ENCODE results near the gene GTF3C5.

The GTF3C5 gene, protein sequence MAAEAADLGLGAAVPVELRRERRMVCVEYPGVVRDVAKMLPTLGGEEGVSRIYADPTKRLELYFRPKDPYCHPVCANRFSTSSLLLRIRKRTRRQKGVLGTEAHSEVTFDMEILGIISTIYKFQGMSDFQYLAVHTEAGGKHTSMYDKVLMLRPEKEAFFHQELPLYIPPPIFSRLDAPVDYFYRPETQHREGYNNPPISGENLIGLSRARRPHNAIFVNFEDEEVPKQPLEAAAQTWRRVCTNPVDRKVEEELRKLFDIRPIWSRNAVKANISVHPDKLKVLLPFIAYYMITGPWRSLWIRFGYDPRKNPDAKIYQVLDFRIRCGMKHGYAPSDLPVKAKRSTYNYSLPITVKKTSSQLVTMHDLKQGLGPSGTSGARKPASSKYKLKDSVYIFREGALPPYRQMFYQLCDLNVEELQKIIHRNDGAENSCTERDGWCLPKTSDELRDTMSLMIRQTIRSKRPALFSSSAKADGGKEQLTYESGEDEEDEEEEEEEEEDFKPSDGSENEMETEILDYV

GRCh38 chr9:133030317-133031129, at the start of gene GTF3C5:
Gene GTF3C5 (plus strand): TSS chr9:133030997. CDS start chr9:133031012, 15 bp downstream.
- peak; percentile 99 for DNase-seq (ENCODE audit: low read depth)
- H3K4me3 ChIP-seq (ENCODE audit: low read depth, low read length), result peak within 1 kb of the TSS; percentile 95
- no peak for TF ChIP-seq CTCF (conservative IDR thresholded peaks at IDR 0.05; ENCODE audit: low read depth, low read length)

DNA sequence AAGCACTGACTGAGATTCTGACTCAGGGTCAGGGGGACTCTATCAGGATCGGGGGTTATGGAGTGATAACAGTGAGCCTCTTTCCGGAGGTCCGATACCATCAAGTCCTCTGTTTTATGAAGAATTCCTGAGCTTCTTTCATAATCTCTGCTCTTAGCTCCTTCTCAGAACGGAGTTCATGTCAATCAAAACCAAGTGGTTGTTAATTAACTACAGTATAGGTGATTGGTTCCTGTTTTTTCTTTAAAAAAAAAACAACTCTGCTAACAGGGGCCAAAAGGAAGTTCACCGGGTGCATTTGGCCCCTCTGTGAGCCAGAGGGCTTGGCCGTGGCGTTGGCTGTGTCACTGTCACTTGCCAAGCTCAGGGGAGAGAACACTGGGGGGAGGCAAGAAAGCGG, 48.3 kb upstream of the GTF3C5 start:
- no peak for TF ChIP-seq CTCF (conservative IDR thresholded peaks at IDR 0.05; ENCODE audit: low read depth, low read length)

DNA sequence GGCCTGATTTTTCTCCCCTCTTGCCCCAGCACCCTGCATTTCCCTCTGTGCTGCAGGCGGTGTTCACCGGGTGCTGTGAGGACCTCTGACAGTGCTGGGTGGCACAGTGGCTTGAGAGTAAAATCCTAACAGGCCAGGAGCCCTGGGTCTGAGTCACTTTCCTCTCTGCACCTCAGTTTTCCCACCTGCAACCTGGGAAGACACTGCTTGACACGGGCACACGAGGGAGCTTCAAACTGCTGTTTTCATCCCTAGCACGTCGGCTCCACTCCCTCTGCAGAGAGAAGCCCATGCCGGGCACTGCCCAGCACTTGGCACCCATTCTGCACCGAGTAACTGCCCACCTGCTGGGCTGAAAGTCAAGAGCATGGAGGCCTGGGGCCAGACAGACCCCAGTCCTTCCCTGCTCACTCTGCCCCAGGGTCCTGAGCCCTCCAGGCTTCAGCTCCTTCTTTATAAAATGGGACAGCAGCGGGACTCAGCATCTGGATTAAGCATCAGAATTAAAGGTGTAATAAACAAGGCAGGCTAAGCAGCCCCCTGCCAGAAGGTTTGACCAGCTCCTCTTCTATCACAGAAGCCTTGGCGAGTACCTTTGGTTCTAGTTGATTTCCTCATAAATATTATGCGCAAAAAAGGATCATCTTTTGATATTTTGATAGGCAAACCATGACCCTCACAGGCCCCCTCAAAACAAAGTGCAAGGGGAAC, 47.2 kb upstream of the GTF3C5 start:
- H3K4me3 ChIP-seq (ENCODE audit: low read depth, low read length), result no peak overlapping the region
- no peak for TF ChIP-seq CTCF (conservative IDR thresholded peaks at IDR 0.05; ENCODE audit: low read depth, low read length)
- DNase-seq (ENCODE audit: low read depth), result no peak

More for the DNA sequence above, 48.3 kb upstream of the GTF3C5 start:
- no peak overlapping the region for H3K4me3 ChIP-seq (ENCODE audit: low read depth, low read length)
- DNase-seq (ENCODE audit: low read depth), result no peak

- DNase-seq (ENCODE audit: low read depth), result no peak
- no peak overlapping the region for H3K4me3 ChIP-seq (ENCODE audit: low read depth, low read length)
- no peak for TF ChIP-seq CTCF (conservative IDR thresholded peaks at IDR 0.05; ENCODE audit: low read depth, low read length)
Measured at GRCh38 chr9:132984202-132985070, 46.4 kb upstream of the GTF3C5 start.

GRCh38 chr9:132985071-132985350, 45.8 kb upstream of the GTF3C5 start:
- DNase-seq (ENCODE audit: low read depth), result no peak
- no peak overlapping the region for H3K4me3 ChIP-seq (ENCODE audit: low read depth, low read length)
- TF ChIP-seq CTCF (conservative IDR thresholded peaks at IDR 0.05; ENCODE audit: low read depth, low read length), result no peak

DNA sequence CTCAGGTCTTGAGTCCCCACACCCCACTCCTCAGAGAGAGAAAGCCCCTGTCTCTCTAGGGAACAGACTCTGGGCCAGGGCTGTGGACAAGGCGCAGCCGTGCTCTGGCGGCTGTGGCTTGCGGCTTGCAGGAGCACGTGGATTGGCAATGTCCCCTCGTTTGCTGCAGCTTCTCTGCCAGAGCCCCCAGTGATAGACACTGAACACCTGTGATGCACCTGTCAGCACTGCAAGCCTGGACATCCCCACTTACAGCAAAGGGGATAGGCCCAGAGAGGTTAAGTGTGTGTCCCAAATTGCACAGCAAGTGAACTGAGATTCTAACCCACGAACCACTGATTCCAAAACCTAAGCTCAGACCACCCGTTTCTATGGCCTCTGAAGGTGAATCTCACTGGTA, 45.3 kb upstream of the GTF3C5 start:
- no peak overlapping the region for H3K4me3 ChIP-seq (ENCODE audit: low read depth, low read length)
- TF ChIP-seq CTCF (conservative IDR thresholded peaks at IDR 0.05; ENCODE audit: low read depth, low read length), result no peak
- DNase-seq (ENCODE audit: low read depth), result no peak

All from choroid plexus epithelial cell (primary cell).